ENCODE results near the gene GAS2. TPM values are rescaled to one million over a fixed set of nuclear protein-coding genes. Genes with fewer than 3 reads are reported as not detected.

GAS2 gene
- total and polyA plus RNA-seq, 9 donors: 0.76 to 10.0 (median 4.0) TPM

DNA sequence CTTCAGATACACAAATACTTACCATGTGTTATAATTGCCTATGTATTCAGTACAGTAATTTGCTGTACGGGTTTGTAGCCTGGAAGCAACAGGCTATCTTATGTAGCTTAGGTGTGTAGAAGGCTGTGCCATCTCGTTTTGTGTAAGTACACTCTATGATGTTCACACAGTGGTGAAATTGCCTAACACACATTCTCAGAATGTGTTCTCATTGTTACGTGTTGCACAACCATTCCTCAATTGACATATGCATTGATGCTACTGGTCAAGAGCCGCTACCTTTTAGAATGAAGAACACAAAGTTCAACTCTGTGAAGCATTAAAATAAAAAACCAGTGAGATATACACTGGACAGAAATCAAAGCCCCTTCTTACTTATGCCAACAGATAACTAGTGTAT lies 136.4 kb downstream of the GAS2 start:
- H3K9me3 ChIP-seq: no peaks in the 10 kb centered on the region
- H3K4me1 ChIP-seq (ENCODE audit: insufficient read depth): no peaks in the 10 kb centered on the region
- WGBS, 3 donors: 80 to 86% (median 83%) methylated on average over 4 of the region's 4 CpGs
- no peaks in the 10 kb centered on the region for H3K27me3 ChIP-seq
- no peak for DNase-seq
- intact Hi-C loops (cut with DNase I): no loop called here
- H3K36me3 ChIP-seq: no peaks in the 10 kb centered on the region
- H3K27ac ChIP-seq: no peak overlapping the region
- TF ChIP-seq CTCF (IDR thresholded peaks at IDR 0.05): no peak
- no peak overlapping the region for H3K4me3 ChIP-seq

DNA sequence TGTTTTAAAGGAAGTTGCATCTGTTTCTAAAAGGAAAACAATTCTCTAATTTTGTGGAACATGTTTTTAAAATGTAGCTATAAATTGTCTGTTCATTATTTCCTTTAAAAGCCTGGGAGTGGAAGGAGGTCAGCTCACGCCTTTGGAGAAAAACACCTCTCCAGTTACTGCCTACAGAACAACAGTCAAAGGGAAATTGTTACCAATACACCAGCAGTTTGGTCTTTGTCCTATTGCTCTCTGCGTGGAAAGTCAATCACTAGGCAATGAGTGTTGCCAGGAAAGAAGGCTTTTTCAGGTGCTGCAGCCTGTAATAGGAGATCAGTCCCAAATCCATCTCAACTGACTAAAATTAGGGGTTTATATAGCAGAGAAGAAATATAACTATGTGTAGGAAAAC lies 141.0 kb downstream of the GAS2 start:
- TF ChIP-seq POLR2A (IDR thresholded peaks at IDR 0.05) (no peak), CTCF (IDR thresholded peaks at IDR 0.05) (no peak), EP300 (IDR thresholded peaks at IDR 0.05) (no peak)
- no peak overlapping the region for H3K27ac ChIP-seq
- intact Hi-C loops (cut with DNase I): no loop called here
- no peak overlapping the region for H3K4me3 ChIP-seq
- DNase-seq: no peak
- 59 to 63% (median 61%) methylated on average over 2 of the region's 2 CpGs for WGBS, 3 donors
- no peaks in the 10 kb centered on the region for H3K27me3 ChIP-seq
- no peaks in the 10 kb centered on the region for H3K9me3 ChIP-seq
- H3K36me3 ChIP-seq: no peaks in the 10 kb centered on the region
- no peaks in the 10 kb centered on the region for H3K4me1 ChIP-seq (ENCODE audit: insufficient read depth)

GRCh38 chr11:22807855-22808570 lies 141.6 kb downstream of the GAS2 start:
- WGBS, 3 donors: 70 to 78% (median 72%) methylated on average over 2 of the region's 2 CpGs
- no peak overlapping the region for H3K4me3 ChIP-seq
- no peaks in the 10 kb centered on the region for H3K9me3 ChIP-seq
- intact Hi-C loops (cut with DNase I): no loop called here
- H3K27me3 ChIP-seq: no peaks in the 10 kb centered on the region
- no peaks in the 10 kb centered on the region for H3K4me1 ChIP-seq (ENCODE audit: insufficient read depth)
- no peak overlapping the region for H3K27ac ChIP-seq
- H3K36me3 ChIP-seq: no peaks in the 10 kb centered on the region
- no peak for TF ChIP-seq POLR2A (IDR thresholded peaks at IDR 0.05)
- no peak for TF ChIP-seq CTCF (IDR thresholded peaks at IDR 0.05)
- TF ChIP-seq EP300 (IDR thresholded peaks at IDR 0.05): no peak
- no peak for DNase-seq

GRCh38 chr11:22808571-22809197 lies 142.3 kb downstream of the GAS2 start:
- Histone ChIP-seq H3K27ac (no peak overlapping the region), H3K27me3 (no peaks in the 10 kb centered on the region), H3K4me1 (ENCODE audit: insufficient read depth) (no peaks in the 10 kb centered on the region), H3K9me3 (no peaks in the 10 kb centered on the region), H3K36me3 (no peaks in the 10 kb centered on the region), H3K4me3 (no peak overlapping the region)
- 78 to 82% (median 81%) methylated on average over 3 of the region's 3 CpGs for WGBS, 3 donors
- TF ChIP-seq POLR2A (IDR thresholded peaks at IDR 0.05): no peak
- TF ChIP-seq CTCF (IDR thresholded peaks at IDR 0.05): no peak
- TF ChIP-seq EP300 (IDR thresholded peaks at IDR 0.05): no peak
- intact Hi-C loops (cut with DNase I): no loop called here
- no peak for DNase-seq
